ENCODE measurements around the gene DOLPP1. TPM values are rescaled to one million over a fixed set of nuclear protein-coding genes. Genes with fewer than 3 reads are reported as not detected.
A peak's percentile ranks its signal among the peaks of the same experiment; 100 is the strongest.

DOLPP1 gene
- total and polyA plus RNA-seq, 4 donors = 14.6 to 15.6 (median 15.0) TPM

DNA sequence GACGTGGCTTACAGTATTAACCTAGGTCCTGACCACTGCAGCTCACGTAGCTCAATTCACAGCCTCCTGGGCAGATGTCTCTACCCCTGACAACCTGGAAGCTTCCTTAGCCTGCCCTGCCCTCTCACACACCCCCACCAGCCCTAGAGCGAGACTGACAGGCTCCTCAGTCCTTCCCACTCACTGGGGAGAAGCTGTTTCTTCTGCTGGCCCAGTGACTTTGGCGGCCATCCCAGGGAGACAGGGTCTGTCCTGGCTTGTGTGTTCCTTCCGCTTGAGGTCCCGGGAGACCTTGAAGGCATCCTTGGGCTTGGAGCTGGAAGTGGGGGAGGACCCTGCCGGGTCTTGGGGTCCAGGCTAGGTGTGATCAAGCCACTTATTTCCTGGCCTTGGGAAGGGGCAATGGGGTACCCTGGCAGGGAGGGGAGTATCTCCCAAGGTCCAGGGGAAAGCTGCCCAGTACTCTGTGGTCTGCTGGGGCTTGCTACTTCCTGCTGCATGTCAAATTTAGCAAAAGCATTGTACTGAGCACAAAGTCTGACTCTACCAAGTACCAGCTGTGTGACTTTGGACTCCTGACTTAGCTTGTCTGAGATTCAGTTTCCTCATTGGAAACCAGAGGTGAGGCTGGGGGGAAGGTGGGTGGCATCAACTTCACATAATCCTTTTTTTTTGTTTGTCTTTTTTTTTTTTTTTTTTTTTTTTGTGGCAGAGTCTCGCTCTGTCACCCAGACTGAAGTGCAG lies 42.6 kb upstream of the DOLPP1 start:
- H3K9ac ChIP-seq (ENCODE audit: low read depth in 1 of 2, low read length in 2 of 2) = no peak overlapping the region
- H3K27me3 ChIP-seq (ENCODE audit: control insufficient read depth in 4 of 4, insufficient read depth in 4 of 4, low read length in 3 of 4) = no peaks in the 10 kb centered on the region
- peak; percentile 58 for DNase-seq (ENCODE audit: low spot score)
- peaks cover 0 to 14% (median 4%) of the 10 kb centered on the region in 4 donors for H3K36me3 ChIP-seq (ENCODE audit: control insufficient read depth in 4 of 4, insufficient read depth in 3 of 4, low read depth in 1 of 4, low read length in 3 of 4)
- H3K4me1 ChIP-seq (ENCODE audit: control insufficient read depth in 4 of 4, insufficient read depth in 4 of 4, low read length in 3 of 4) = peaks cover 10 to 24% (median 19%) of the 10 kb centered on the region in 4 donors
- 79% methylated on average over 8 of the region's 8 CpGs for WGBS
- no peak overlapping the region for H3K4me3 ChIP-seq (ENCODE audit: low read depth in 1 of 3, low read length in 3 of 3)
- TF ChIP-seq HNF4A (conservative IDR thresholded peaks at IDR 0.05) (peak in 1 of 2 donors; percentile 53), YY1 (IDR thresholded peaks at IDR 0.05) (no peak), SP1 (IDR thresholded peaks at IDR 0.05) (peak; percentile 12)
- H3K9me3 ChIP-seq (ENCODE audit: control insufficient read depth in 4 of 4, low read length in 3 of 4) = no peaks in the 10 kb centered on the region
- no peak overlapping the region for H3K27ac ChIP-seq (ENCODE audit: low read depth in 1 of 2, low read length in 2 of 2)

DNA sequence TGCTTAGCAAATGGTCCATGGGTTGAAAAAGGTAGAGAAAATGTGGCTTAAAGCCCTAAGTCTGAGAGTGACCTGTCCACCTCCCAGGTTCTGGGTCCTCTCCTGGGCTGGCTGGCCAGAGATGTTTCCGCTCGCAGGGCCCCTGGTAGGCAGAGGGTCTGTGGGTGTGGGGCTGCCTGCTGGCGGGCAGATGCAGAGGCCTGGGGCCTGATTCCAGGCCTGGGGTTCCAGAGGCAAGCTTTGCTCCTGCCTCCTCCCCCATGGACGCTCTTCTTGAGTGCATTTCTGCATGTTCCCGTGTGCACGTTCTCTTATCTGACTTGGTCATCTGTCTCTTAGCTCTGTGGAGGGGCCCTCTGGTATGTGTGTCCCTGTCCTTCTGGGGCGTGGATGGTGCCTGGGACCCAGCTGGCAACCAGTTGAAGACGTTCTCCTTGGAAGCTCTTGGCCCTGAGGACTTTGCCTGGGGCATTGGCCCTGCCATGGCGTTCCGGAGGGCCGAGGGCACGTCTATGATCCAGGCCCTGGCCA lies 40.7 kb upstream of the DOLPP1 start:
- H3K36me3 ChIP-seq (ENCODE audit: control insufficient read depth in 4 of 4, insufficient read depth in 3 of 4, low read depth in 1 of 4, low read length in 3 of 4) = peaks cover 0 to 20% (median 6%) of the 10 kb centered on the region in 4 donors
- no peak for TF ChIP-seq RAD21 (IDR thresholded peaks at IDR 0.05)
- TF ChIP-seq JUND (IDR thresholded peaks at IDR 0.05) = no peak
- TF ChIP-seq, protein P1, sequence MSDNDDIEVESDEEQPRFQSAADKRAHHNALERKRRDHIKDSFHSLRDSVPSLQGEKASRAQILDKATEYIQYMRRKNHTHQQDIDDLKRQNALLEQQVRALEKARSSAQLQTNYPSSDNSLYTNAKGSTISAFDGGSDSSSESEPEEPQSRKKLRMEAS (IDR thresholded peaks at IDR 0.05) = no peak
- TF ChIP-seq RXRA (IDR thresholded peaks at IDR 0.05) = no peak
- no peak for TF ChIP-seq HNF4A (conservative IDR thresholded peaks at IDR 0.05)
- TF ChIP-seq FOXA1 (IDR thresholded peaks at IDR 0.05) = no peak
- TF ChIP-seq TAF1 (conservative IDR thresholded peaks at IDR 0.05) = no peak
- TF ChIP-seq HNF4G (IDR thresholded peaks at IDR 0.05) = no peak
- TF ChIP-seq FOXA2 (IDR thresholded peaks at IDR 0.05) = no peak
- TF ChIP-seq, protein P2, sequence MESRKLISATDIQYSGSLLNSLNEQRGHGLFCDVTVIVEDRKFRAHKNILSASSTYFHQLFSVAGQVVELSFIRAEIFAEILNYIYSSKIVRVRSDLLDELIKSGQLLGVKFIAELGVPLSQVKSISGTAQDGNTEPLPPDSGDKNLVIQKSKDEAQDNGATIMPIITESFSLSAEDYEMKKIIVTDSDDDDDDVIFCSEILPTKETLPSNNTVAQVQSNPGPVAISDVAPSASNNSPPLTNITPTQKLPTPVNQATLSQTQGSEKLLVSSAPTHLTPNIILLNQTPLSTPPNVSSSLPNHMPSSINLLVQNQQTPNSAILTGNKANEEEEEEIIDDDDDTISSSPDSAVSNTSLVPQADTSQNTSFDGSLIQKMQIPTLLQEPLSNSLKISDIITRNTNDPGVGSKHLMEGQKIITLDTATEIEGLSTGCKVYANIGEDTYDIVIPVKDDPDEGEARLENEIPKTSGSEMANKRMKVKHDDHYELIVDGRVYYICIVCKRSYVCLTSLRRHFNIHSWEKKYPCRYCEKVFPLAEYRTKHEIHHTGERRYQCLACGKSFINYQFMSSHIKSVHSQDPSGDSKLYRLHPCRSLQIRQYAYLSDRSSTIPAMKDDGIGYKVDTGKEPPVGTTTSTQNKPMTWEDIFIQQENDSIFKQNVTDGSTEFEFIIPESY (IDR thresholded peaks at IDR 0.05) = no peak
- TF ChIP-seq, protein P3, sequence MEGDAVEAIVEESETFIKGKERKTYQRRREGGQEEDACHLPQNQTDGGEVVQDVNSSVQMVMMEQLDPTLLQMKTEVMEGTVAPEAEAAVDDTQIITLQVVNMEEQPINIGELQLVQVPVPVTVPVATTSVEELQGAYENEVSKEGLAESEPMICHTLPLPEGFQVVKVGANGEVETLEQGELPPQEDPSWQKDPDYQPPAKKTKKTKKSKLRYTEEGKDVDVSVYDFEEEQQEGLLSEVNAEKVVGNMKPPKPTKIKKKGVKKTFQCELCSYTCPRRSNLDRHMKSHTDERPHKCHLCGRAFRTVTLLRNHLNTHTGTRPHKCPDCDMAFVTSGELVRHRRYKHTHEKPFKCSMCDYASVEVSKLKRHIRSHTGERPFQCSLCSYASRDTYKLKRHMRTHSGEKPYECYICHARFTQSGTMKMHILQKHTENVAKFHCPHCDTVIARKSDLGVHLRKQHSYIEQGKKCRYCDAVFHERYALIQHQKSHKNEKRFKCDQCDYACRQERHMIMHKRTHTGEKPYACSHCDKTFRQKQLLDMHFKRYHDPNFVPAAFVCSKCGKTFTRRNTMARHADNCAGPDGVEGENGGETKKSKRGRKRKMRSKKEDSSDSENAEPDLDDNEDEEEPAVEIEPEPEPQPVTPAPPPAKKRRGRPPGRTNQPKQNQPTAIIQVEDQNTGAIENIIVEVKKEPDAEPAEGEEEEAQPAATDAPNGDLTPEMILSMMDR (IDR thresholded peaks at IDR 0.05; ENCODE audit: low read depth, low read length, missing input control) = no peak
- TF ChIP-seq NR2F2 (IDR thresholded peaks at IDR 0.05) = no peak
- TF ChIP-seq, protein P4, sequence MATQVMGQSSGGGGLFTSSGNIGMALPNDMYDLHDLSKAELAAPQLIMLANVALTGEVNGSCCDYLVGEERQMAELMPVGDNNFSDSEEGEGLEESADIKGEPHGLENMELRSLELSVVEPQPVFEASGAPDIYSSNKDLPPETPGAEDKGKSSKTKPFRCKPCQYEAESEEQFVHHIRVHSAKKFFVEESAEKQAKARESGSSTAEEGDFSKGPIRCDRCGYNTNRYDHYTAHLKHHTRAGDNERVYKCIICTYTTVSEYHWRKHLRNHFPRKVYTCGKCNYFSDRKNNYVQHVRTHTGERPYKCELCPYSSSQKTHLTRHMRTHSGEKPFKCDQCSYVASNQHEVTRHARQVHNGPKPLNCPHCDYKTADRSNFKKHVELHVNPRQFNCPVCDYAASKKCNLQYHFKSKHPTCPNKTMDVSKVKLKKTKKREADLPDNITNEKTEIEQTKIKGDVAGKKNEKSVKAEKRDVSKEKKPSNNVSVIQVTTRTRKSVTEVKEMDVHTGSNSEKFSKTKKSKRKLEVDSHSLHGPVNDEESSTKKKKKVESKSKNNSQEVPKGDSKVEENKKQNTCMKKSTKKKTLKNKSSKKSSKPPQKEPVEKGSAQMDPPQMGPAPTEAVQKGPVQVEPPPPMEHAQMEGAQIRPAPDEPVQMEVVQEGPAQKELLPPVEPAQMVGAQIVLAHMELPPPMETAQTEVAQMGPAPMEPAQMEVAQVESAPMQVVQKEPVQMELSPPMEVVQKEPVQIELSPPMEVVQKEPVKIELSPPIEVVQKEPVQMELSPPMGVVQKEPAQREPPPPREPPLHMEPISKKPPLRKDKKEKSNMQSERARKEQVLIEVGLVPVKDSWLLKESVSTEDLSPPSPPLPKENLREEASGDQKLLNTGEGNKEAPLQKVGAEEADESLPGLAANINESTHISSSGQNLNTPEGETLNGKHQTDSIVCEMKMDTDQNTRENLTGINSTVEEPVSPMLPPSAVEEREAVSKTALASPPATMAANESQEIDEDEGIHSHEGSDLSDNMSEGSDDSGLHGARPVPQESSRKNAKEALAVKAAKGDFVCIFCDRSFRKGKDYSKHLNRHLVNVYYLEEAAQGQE (IDR thresholded peaks at IDR 0.05) = no peak
- TF ChIP-seq SP1 (IDR thresholded peaks at IDR 0.05) = no peak
- no peak for TF ChIP-seq EGR1 (IDR thresholded peaks at IDR 0.05; ENCODE audit: low read depth in 2 of 2)
- no peak for TF ChIP-seq YY1 (IDR thresholded peaks at IDR 0.05)
- no peak for TF ChIP-seq GABPA (IDR thresholded peaks at IDR 0.05 in 1 of 2, conservative IDR thresholded peaks at IDR 0.05 in 1 of 2)
- TF ChIP-seq, protein P5, sequence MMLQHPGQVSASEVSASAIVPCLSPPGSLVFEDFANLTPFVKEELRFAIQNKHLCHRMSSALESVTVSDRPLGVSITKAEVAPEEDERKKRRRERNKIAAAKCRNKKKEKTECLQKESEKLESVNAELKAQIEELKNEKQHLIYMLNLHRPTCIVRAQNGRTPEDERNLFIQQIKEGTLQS (IDR thresholded peaks at IDR 0.05) = no peak
- WGBS = 97% methylated on average over 12 of the region's 12 CpGs

More for the DNA sequence above, 40.7 kb upstream of the DOLPP1 start:
- Histone ChIP-seq H3K27me3 (ENCODE audit: control insufficient read depth in 4 of 4, insufficient read depth in 4 of 4, low read length in 3 of 4) (no peaks in the 10 kb centered on the region), H3K4me3 (ENCODE audit: low read depth in 1 of 3, low read length in 3 of 3) (no peak overlapping the region), H3K4me1 (ENCODE audit: control insufficient read depth in 4 of 4, insufficient read depth in 4 of 4, low read length in 3 of 4) (peaks cover 10 to 24% (median 19%) of the 10 kb centered on the region in 4 donors), H3K9me3 (ENCODE audit: control insufficient read depth in 4 of 4, low read length in 3 of 4) (no peaks in the 10 kb centered on the region), H3K27ac (ENCODE audit: low read depth in 1 of 2, low read length in 2 of 2) (no peak overlapping the region), H3K9ac (ENCODE audit: low read depth in 1 of 2, low read length in 2 of 2) (no peak overlapping the region)
- DNase-seq (ENCODE audit: low spot score) = peak; percentile 68
